GM19467 (cell line): ENCODE measurements around the gene RBM39.
"Not testable (repeated sequence)": the region's sequence is repeated elsewhere in the genome, so short reads cannot be mapped to it uniquely, and the experiment has no call there.

ENCODE experiments used
- ATAC-seq: cut with Tn5 transposase; IDR thresholded peaks from one replicate; pipeline ENCODE4 v1.9.1; 2021; ENCODE audit warnings: mild to moderate bottlenecking, moderate library complexity; ENCODE audit not compliant: unreplicated experiment

Gene RBM39

GRCh38 chr20:35710039-35710438 lies 32.0 kb downstream of the RBM39 start:
- no peak for ATAC-seq

GRCh38 chr20:35709259-35709658 lies 32.8 kb downstream of the RBM39 start:
- ATAC-seq: no peak

GRCh38 chr20:35708502-35708901 lies 33.6 kb downstream of the RBM39 start:
- no peak for ATAC-seq

- not testable (repeated sequence) for ATAC-seq
Observed at GRCh38 chr20:35706591-35707529, 35.2 kb downstream of the RBM39 start.

- ATAC-seq: not testable (repeated sequence)
Observed at GRCh38 chr20:35705894-35706293, 36.2 kb downstream of the RBM39 start.

- ATAC-seq: no peak
Observed at GRCh38 chr20:35704514-35705261, 37.4 kb downstream of the RBM39 start.

- no peak for ATAC-seq
Observed at GRCh38 chr20:35702824-35703695, 39.0 kb downstream of the RBM39 start.

- no peak for ATAC-seq
Observed at GRCh38 chr20:35702051-35702823, 39.8 kb downstream of the RBM39 start.

- no peak for ATAC-seq
Observed at GRCh38 chr20:35700625-35701148, 41.4 kb downstream of the RBM39 start.

- ATAC-seq: no peak
Observed at GRCh38 chr20:35699957-35700624, 42.0 kb downstream of the RBM39 start.

- ATAC-seq: peak; percentile 81
Observed at GRCh38 chr20:35699127-35699956, 42.7 kb downstream of the RBM39 start, which contains the start of the genes NFS1 and ROMO1. Gene NFS1, minus strand, starts transcription at chr20:35699352. Its CDS starts 64 bp downstream, at chr20:35699288. Gene ROMO1, plus strand, starts transcription at chr20:35699405. Its CDS starts 228 bp downstream, at chr20:35699633.

GRCh38 chr20:35698298-35699126 lies 43.5 kb downstream of the RBM39 start:
- peak; percentile 4 for ATAC-seq

- ATAC-seq: no peak
Observed at GRCh38 chr20:35697696-35698297, 44.3 kb downstream of the RBM39 start.

GRCh38 chr20:35695978-35696377 lies 46.1 kb downstream of the RBM39 start:
- no peak for ATAC-seq

- no peak for ATAC-seq
Observed at GRCh38 chr20:35695245-35695749, 46.8 kb downstream of the RBM39 start.

- ATAC-seq: no peak
Observed at GRCh38 chr20:35690265-35690664, 51.8 kb downstream of the RBM39 start.

- ATAC-seq: not testable (repeated sequence)
Observed at GRCh38 chr20:35686872-35687271, 55.2 kb downstream of the RBM39 start.
